GM18873 (cell line): ENCODE results near the gene CAPS2.
A peak's percentile ranks its signal among the peaks of the same experiment; 100 is the strongest.
"Not testable (repeated sequence)": the region's sequence is repeated elsewhere in the genome, so short reads cannot be mapped to it uniquely, and the experiment has no call there.

Experiments
- ATAC-seq: cut with Tn5 transposase; IDR thresholded peaks from one replicate; pipeline ENCODE4 v1.9.1; 2021; ENCODE audit warnings: mild to moderate bottlenecking, moderate library complexity, moderate number of reproducible peaks; ENCODE audit not compliant: unreplicated experiment, low FRiP score

The CAPS2 gene

GRCh38 chr12:75329918-75330826 lies at the start of gene CAPS2:
Gene CAPS2, minus strand, starts transcription at chr12:75330324. Its CDS starts 3,826 bp downstream, at chr12:75326498.
- ATAC-seq, result peak; percentile 82

GRCh38 chr12:75378354-75378753 lies 48.2 kb upstream of the CAPS2 start:
- no peak for ATAC-seq

- ATAC-seq, result no peak
Measured at GRCh38 chr12:75374971-75375370, 44.8 kb upstream of the CAPS2 start.

- ATAC-seq, result peak; percentile 76
Measured at GRCh38 chr12:75366629-75367028, 36.5 kb upstream of the CAPS2 start.

- ATAC-seq, result no peak
Measured at GRCh38 chr12:75364919-75365318, 34.8 kb upstream of the CAPS2 start.

GRCh38 chr12:75361408-75361807 lies 31.3 kb upstream of the CAPS2 start:
- no peak for ATAC-seq

GRCh38 chr12:75360920-75361319 lies 30.8 kb upstream of the CAPS2 start:
- no peak for ATAC-seq

GRCh38 chr12:75354011-75354410 lies 23.9 kb upstream of the CAPS2 start:
- no peak for ATAC-seq

GRCh38 chr12:75350413-75350812 lies 20.3 kb upstream of the CAPS2 start:
- ATAC-seq, result no peak

GRCh38 chr12:75349946-75350345 lies 19.8 kb upstream of the CAPS2 start:
- no peak for ATAC-seq

- ATAC-seq, result not testable (repeated sequence)
Measured at GRCh38 chr12:75346215-75346614, 16.1 kb upstream of the CAPS2 start.

- ATAC-seq, result no peak
Measured at GRCh38 chr12:75345531-75345930, 15.4 kb upstream of the CAPS2 start.

GRCh38 chr12:75341873-75342272 lies 11.7 kb upstream of the CAPS2 start:
- ATAC-seq, result no peak

- ATAC-seq, result peak; percentile 59
Measured at GRCh38 chr12:75337905-75338304, 7.8 kb upstream of the CAPS2 start.

GRCh38 chr12:75334384-75335030 lies 4.4 kb upstream of the CAPS2 start, which contains the start of gene GLIPR1L1:
Gene GLIPR1L1, plus strand, starts transcription at chr12:75334670. Its CDS starts 59 bp downstream, at chr12:75334729.
- peak; percentile 60 for ATAC-seq

GRCh38 chr12:75327642-75328041 lies 2.5 kb downstream of the CAPS2 start:
- no peak for ATAC-seq

GRCh38 chr12:75323663-75324062 lies 6.5 kb downstream of the CAPS2 start:
- ATAC-seq, result no peak

- ATAC-seq, result no peak
Measured at GRCh38 chr12:75322464-75322863, 7.7 kb downstream of the CAPS2 start.

- no peak for ATAC-seq
Measured at GRCh38 chr12:75317784-75318183, 12.3 kb downstream of the CAPS2 start.

- no peak for ATAC-seq
Measured at GRCh38 chr12:75315518-75315917, 14.6 kb downstream of the CAPS2 start.

GRCh38 chr12:75311369-75311768 lies 18.8 kb downstream of the CAPS2 start:
- ATAC-seq, result no peak

- no peak for ATAC-seq
Measured at GRCh38 chr12:75308279-75308678, 21.8 kb downstream of the CAPS2 start.
